HG02884 (cell line): Measurements from ENCODE around the gene TMEM140.
"Not testable (repeated sequence)": the region's sequence is repeated elsewhere in the genome, so short reads cannot be mapped to it uniquely, and the experiment has no call there.

Experiments used
- ATAC-seq: cut with Tn5 transposase; IDR thresholded peaks from one replicate; pipeline ENCODE4 v1.9.1; 2021; ENCODE audit warnings: mild to moderate bottlenecking, moderate library complexity; ENCODE audit not compliant: unreplicated experiment

Gene TMEM140

GRCh38 chr7:135211946-135212685 is 64.2 kb downstream of the TMEM140 start:
- not testable (repeated sequence) for ATAC-seq

DNA sequence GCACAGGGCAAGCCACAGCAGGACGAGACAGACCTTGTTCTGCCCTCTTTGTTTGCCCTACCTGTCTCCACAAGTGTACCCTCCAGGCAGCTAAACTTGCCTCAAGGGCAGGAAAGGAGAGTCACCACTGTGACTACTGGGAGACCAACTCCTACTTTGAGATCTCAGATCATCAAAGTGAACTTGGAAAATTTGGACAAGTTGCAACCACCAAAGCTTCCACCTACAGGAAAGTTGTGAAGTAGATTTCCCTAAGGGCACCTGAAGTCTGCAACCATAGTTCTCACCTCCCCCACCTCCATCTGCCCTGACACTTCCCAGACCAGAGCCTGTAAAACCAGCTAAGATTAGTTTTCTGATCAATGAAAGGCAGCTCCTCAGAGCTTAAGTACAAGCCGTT is 66.0 kb downstream of the TMEM140 start:
- ATAC-seq: no peak

DNA sequence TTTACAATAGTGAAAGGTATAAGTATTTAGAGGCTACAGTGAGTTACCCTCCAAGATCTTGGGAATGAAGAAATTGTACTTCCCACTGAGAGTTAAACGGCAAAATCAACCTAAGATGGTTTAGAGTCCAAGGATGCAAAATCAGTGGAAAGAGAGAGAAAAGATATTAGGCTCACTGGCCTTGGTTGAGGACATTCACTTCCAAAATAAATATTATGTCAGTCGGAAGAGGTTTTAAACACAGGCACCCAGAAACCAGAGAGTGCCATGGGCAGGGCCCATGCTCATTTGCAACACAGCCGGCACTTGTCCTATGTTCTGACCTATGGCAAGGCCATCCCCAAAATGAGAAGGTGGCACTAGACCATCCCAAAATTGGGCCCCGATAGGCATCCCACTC is 67.3 kb downstream of the TMEM140 start:
- ATAC-seq: no peak

- ATAC-seq: no peak
Measured at GRCh38 chr7:135215698-135216097, 67.8 kb downstream of the TMEM140 start.
